ENCODE results near the gene MUC6.
A peak's percentile ranks its signal among the peaks of the same experiment; 100 is the strongest.

The MUC6 gene

DNA sequence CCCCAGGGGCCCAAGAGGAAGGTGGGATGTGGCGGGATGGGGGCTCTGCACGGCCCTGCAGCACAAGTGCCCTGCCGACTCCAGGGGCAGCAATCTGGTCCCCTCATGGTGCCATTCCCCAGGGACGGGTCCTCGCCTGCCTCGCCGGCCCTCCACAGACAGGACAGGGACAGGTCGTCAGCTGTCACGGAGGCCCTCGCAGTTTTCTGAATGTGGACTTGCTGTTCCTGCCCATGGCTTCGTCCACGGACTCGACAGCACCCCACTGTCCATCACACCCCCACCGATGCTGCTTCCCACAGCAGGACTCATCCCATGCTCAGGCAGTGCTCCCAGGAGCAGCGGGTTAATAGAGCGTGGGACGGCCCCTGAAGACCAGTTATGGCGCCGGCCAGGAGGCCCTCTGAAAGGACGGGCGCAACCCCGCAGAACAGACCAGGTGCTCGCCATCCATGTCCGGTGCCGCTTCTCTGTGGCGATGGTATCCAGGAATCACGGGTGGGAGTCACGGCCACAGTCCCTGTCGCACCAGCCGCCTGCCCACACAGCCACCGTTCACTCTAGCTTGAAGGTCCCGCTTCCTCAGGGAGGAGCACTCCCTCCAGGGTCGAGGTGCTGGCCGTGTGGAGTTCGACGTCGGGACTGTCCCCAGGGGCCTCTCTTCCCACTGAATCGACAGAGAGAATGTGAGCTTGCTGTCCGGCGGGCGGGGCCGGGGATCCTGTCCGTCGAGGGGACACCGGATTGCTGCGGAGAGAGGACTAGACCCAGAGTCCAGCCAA lies 19.7 kb upstream of the MUC6 start:
- TF ChIP-seq ZNF70 (CRISPR knock-in tag; IDR thresholded peaks at IDR 0.05) (no peak), CSDC2 (CRISPR knock-in tag; IDR thresholded peaks at IDR 0.05) (no peak), PPARA (CRISPR knock-in tag; IDR thresholded peaks at IDR 0.05; ENCODE audit: borderline replicate concordance) (no peak)
- ATAC-seq, result no peak

DNA sequence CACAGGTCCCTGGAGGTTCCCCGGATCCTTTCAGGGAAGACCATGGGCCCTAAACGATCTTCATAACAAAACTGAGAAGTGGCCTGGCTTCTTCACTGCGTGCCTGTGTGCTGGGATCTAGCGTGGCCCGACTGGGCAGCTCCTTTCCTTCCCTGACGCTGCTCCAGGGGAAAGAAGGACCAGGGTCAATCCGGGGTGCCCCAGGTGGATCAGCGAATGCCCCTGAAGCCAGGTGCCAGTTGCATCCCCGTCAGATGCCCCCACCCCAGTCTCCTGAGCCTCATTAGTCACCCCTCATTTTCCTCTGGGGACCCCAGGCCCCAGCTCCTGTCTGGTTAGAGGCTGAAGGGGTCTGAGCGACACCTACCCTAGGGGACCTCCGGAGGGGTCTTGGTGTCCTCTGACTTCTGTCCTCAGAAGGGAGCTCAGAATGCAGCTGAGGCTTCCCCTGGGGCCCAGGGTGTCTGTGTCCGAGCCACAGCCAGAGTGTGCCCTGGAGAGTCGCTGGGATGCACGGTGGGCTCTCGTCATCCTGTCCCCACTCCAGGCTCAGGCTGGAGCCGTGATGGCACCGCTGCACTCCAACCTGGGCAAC lies 18.7 kb upstream of the MUC6 start:
- TF ChIP-seq TCF4 (CRISPR knock-in tag; IDR thresholded peaks at IDR 0.05; ENCODE audit: borderline replicate concordance) (no peak), TOX (CRISPR knock-in tag; IDR thresholded peaks at IDR 0.05; ENCODE audit: borderline replicate concordance) (no peak), ZFP30 (CRISPR knock-in tag; IDR thresholded peaks at IDR 0.05) (no peak), ESRRG (CRISPR knock-in tag; IDR thresholded peaks at IDR 0.05) (no peak), ZC3H10 (CRISPR knock-in tag; IDR thresholded peaks at IDR 0.05) (no peak), ISL1 (CRISPR knock-in tag; IDR thresholded peaks at IDR 0.05) (no peak), RARB (CRISPR knock-in tag; IDR thresholded peaks at IDR 0.05) (no peak), ARNTL (CRISPR knock-in tag; IDR thresholded peaks at IDR 0.05; ENCODE audit: borderline replicate concordance, low read depth) (no peak), SNAI2 (CRISPR knock-in tag; IDR thresholded peaks at IDR 0.05) (no peak), OSR1 (CRISPR knock-in tag; IDR thresholded peaks at IDR 0.05) (no peak)
- TF ChIP-seq, protein P1, sequence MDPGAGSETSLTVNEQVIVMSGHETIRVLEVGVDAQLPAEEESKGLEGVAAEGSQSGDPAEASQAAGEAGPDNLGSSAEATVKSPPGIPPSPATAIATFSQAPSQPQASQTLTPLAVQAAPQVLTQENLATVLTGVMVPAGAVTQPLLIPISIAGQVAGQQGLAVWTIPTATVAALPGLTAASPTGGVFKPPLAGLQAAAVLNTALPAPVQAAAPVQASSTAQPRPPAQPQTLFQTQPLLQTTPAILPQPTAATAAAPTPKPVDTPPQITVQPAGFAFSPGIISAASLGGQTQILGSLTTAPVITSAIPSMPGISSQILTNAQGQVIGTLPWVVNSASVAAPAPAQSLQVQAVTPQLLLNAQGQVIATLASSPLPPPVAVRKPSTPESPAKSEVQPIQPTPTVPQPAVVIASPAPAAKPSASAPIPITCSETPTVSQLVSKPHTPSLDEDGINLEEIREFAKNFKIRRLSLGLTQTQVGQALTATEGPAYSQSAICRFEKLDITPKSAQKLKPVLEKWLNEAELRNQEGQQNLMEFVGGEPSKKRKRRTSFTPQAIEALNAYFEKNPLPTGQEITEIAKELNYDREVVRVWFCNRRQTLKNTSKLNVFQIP (CRISPR knock-in tag; IDR thresholded peaks at IDR 0.05; ENCODE audit: borderline replicate concordance, low read depth), result no peak

DNA sequence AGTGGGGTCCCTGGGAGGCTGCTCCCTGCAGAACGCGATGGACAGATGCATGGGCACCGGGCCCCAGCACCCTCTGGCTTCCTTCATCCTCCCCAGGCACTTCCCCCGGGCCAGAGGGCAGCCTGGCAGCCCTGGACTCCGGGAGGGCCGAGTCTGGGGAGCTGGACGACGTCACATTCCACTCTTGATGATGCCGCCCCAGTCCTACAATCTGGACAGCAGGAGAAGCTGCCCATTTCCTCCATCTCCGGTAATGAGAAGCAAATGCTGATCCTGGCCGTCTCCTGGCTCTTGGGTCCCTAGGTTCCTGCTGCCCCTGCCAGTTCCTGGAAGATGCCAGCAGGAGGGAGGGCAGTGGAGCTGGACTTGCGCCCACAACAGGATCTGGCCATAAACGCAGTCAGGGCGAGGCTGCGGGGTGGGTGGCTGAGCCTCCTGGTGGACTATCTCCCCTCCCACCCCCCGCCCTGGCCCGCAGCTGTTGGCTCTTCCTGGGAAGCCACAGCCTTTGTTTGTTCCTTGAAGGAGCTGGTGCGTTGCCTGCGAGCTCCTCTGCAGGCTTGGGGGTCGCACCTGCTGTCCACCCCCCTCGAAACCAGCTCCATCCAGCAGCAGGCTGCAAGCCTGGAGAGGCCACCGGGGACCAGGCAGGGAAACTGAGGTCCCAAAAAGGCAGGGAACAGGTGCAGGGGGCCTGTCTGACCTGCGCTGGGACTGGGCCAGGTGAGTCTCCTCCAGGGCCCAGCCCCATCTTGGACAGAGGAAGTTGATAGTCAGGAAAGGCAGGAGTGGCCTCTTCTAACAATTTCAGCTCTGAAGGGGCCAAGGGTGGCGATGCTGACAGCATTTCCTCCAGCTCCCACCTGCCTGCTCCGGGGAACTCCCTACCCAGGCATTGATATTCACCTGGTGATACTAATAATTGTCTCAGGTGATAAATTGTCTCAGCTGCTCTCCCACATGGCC lies 17.9 kb upstream of the MUC6 start:
- ATAC-seq, result peak; percentile 51
- TF ChIP-seq, protein P2, sequence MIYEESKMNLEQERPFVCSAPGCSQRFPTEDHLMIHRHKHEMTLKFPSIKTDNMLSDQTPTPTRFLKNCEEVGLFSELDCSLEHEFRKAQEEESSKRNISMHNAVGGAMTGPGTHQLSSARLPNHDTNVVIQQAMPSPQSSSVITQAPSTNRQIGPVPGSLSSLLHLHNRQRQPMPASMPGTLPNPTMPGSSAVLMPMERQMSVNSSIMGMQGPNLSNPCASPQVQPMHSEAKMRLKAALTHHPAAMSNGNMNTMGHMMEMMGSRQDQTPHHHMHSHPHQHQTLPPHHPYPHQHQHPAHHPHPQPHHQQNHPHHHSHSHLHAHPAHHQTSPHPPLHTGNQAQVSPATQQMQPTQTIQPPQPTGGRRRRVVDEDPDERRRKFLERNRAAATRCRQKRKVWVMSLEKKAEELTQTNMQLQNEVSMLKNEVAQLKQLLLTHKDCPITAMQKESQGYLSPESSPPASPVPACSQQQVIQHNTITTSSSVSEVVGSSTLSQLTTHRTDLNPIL (CRISPR knock-in tag; IDR thresholded peaks at IDR 0.05; ENCODE audit: low read depth), result no peak
- TF ChIP-seq PPARA (CRISPR knock-in tag; IDR thresholded peaks at IDR 0.05; ENCODE audit: borderline replicate concordance) (no peak), TOX (CRISPR knock-in tag; IDR thresholded peaks at IDR 0.05; ENCODE audit: borderline replicate concordance) (no peak), BACH2 (CRISPR knock-in tag; IDR thresholded peaks at IDR 0.05; ENCODE audit: borderline replicate concordance) (no peak), ZFP3 (CRISPR knock-in tag; IDR thresholded peaks at IDR 0.05) (no peak), ZFP30 (CRISPR knock-in tag; IDR thresholded peaks at IDR 0.05) (no peak), CSDC2 (CRISPR knock-in tag; IDR thresholded peaks at IDR 0.05) (no peak), ZNF565 (CRISPR knock-in tag; conservative IDR thresholded peaks at IDR 0.05; ENCODE audit: low read depth) (no peak), ESRRG (CRISPR knock-in tag; IDR thresholded peaks at IDR 0.05) (no peak), ZC3H10 (CRISPR knock-in tag; IDR thresholded peaks at IDR 0.05) (no peak), RARB (CRISPR knock-in tag; IDR thresholded peaks at IDR 0.05) (no peak), TCF4 (CRISPR knock-in tag; IDR thresholded peaks at IDR 0.05; ENCODE audit: borderline replicate concordance) (no peak), GLIS3 (CRISPR knock-in tag; IDR thresholded peaks at IDR 0.05) (no peak), SNAI2 (CRISPR knock-in tag; IDR thresholded peaks at IDR 0.05) (no peak), ISL1 (CRISPR knock-in tag; IDR thresholded peaks at IDR 0.05) (no peak)
- TF ChIP-seq, protein P1 (CRISPR knock-in tag; IDR thresholded peaks at IDR 0.05; ENCODE audit: borderline replicate concordance, low read depth), result no peak
- TF ChIP-seq, protein P3, sequence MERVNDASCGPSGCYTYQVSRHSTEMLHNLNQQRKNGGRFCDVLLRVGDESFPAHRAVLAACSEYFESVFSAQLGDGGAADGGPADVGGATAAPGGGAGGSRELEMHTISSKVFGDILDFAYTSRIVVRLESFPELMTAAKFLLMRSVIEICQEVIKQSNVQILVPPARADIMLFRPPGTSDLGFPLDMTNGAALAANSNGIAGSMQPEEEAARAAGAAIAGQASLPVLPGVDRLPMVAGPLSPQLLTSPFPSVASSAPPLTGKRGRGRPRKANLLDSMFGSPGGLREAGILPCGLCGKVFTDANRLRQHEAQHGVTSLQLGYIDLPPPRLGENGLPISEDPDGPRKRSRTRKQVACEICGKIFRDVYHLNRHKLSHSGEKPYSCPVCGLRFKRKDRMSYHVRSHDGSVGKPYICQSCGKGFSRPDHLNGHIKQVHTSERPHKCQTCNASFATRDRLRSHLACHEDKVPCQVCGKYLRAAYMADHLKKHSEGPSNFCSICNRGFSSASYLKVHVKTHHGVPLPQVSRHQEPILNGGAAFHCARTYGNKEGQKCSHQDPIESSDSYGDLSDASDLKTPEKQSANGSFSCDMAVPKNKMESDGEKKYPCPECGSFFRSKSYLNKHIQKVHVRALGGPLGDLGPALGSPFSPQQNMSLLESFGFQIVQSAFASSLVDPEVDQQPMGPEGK (CRISPR knock-in tag; IDR thresholded peaks at IDR 0.05; ENCODE audit: borderline replicate concordance), result no peak
- TF ChIP-seq, protein P4, sequence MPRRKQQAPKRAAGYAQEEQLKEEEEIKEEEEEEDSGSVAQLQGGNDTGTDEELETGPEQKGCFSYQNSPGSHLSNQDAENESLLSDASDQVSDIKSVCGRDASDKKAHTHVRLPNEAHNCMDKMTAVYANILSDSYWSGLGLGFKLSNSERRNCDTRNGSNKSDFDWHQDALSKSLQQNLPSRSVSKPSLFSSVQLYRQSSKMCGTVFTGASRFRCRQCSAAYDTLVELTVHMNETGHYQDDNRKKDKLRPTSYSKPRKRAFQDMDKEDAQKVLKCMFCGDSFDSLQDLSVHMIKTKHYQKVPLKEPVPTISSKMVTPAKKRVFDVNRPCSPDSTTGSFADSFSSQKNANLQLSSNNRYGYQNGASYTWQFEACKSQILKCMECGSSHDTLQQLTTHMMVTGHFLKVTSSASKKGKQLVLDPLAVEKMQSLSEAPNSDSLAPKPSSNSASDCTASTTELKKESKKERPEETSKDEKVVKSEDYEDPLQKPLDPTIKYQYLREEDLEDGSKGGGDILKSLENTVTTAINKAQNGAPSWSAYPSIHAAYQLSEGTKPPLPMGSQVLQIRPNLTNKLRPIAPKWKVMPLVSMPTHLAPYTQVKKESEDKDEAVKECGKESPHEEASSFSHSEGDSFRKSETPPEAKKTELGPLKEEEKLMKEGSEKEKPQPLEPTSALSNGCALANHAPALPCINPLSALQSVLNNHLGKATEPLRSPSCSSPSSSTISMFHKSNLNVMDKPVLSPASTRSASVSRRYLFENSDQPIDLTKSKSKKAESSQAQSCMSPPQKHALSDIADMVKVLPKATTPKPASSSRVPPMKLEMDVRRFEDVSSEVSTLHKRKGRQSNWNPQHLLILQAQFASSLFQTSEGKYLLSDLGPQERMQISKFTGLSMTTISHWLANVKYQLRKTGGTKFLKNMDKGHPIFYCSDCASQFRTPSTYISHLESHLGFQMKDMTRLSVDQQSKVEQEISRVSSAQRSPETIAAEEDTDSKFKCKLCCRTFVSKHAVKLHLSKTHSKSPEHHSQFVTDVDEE (CRISPR knock-in tag; IDR thresholded peaks at IDR 0.05), result no peak

More for the DNA sequence above, 18.7 kb upstream of the MUC6 start:
- ATAC-seq, result no peak

All from SK-N-SH treated with all-trans-retinoic acid at 6 μM for 48 hours (cell line).